Suprapubic skin (tissue), 4 donors: ENCODE measurements around the gene FMN1. TPM values are rescaled to one million over a fixed set of nuclear protein-coding genes. Genes with fewer than 3 reads are reported as not detected.

Experiments
- DNase-seq, 2 donors: peaks; one replicate each; pipeline ENCODE4 v3.0.0-alpha.2; 2019; ENCODE audit warnings: low spot score in 2 of 2
- H3K27ac ChIP-seq: fragments of 200-600 bp; sonication (generic); one replicate; pipeline ENCODE4 v1.5.1; 2019
- H3K27me3 ChIP-seq: fragments of 200-600 bp; sonication (generic); one replicate; pipeline ENCODE4 v1.5.1; 2019
- H3K36me3 ChIP-seq: fragments of 200-600 bp; sonication (generic); one replicate; pipeline ENCODE4 v1.5.1; 2019
- H3K4me1 ChIP-seq: fragments of 200-600 bp; sonication (generic); one replicate; pipeline ENCODE4 v1.5.1; 2019
- H3K4me3 ChIP-seq: fragments of 200-600 bp; sonication (generic); one replicate; pipeline ENCODE4 v1.5.1; 2019; ENCODE audit warnings: mild to moderate bottlenecking
- H3K9me3 ChIP-seq: fragments of 200-600 bp; sonication (generic); one replicate; pipeline ENCODE4 v1.5.1; 2019
- EP300 ChIP-seq: sonication (generic); formaldehyde crosslinking; IDR thresholded peaks from one replicate; pipeline ENCODE4 v1.6.1; 2017; ENCODE audit warnings: antibody characterized with exemption
- POLR2A ChIP-seq, 2 donors: fragments of 450-650 bp; IDR thresholded peaks; one replicate each; pipeline ENCODE4 v1.6.1; 2017; ENCODE audit warnings: antibody characterized with exemption in 2 of 2, mild to moderate bottlenecking in 2 of 2, moderate library complexity in 2 of 2
- POLR2AphosphoS5 ChIP-seq, 3 donors: sonication (generic); formaldehyde crosslinking; IDR thresholded peaks; one replicate each; pipeline ENCODE4 v1.6.1; 2017; ENCODE audit warnings: antibody characterized with exemption in 3 of 3
- WGBS: methylation state at CpG from one replicate; pipeline ENCODE4 v1.1.5; 2018; 5-methylcytosine and 5-hydroxymethylcytosine counted together
- total RNA-seq, 4 donors: library from RNA; depleted of rRNA; stranded (reverse); fragments of >200 nt; gene quantifications; one replicate each; pipeline ENCODE4 v1.1.0, GENCODE V29; 2016
- TF ChIP-seq, protein P1 (sequence below), 2 donors: fragments of 200-600 bp in 1 of 2; fragments of 450-650 bp in 1 of 2; sonication (generic) in 1 of 2; IDR thresholded peaks; one replicate each; pipeline ENCODE4 v1.5.1; 2016 to 2019; ENCODE audit warnings: antibody characterized with exemption in 2 of 2, mild to moderate bottlenecking in 1 of 2, moderate library complexity in 1 of 2

FMN1 gene
- total RNA-seq, 4 donors from 2014 or later, result 19.8 to 47.3 (median 33.1) TPM

DNA sequence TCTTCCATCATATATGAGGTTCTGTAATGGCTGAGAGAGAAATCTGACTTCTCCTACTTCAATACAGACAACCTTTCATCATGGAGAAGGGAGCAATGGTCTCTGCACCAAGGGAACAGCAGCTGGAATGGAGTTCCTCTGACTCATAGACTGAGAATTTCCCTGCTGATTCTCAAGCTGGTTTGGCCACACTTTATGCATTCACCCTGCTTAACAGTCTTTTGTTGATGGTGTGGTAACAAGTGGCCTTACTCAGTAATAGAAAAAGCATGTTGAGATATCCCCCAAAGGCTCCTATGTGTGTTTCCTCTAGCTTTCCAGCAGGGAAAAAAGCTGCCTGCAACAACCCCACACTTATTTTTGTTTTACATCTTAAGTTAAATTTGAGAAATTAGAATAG, 338.6 kb downstream of the FMN1 start:
- no peak overlapping the region for H3K27ac ChIP-seq
- H3K9me3 ChIP-seq, result no peaks in the 10 kb centered on the region

DNA sequence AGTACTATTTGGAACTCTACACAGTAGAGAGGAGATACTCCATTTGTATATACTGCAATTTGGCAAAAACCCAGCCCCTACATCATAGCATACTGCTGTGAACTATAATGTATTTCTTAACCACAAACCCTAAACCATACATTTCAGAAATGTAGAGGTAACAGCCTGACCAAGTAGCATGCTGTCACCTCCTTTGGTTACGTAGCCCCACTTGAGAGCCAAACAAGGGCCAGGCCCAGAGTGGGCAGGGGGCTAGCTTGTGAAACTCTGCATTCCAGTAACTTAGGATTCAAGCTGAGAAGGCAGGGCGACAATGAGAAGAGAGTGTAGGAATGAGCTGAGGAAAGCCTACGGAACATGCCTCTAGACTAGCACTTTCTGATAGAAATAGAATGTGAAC, 340.9 kb downstream of the FMN1 start:
- 96% methylated on average over 3 of the region's 3 CpGs for WGBS
- TF ChIP-seq EP300, result no peak
- TF ChIP-seq, protein P1, sequence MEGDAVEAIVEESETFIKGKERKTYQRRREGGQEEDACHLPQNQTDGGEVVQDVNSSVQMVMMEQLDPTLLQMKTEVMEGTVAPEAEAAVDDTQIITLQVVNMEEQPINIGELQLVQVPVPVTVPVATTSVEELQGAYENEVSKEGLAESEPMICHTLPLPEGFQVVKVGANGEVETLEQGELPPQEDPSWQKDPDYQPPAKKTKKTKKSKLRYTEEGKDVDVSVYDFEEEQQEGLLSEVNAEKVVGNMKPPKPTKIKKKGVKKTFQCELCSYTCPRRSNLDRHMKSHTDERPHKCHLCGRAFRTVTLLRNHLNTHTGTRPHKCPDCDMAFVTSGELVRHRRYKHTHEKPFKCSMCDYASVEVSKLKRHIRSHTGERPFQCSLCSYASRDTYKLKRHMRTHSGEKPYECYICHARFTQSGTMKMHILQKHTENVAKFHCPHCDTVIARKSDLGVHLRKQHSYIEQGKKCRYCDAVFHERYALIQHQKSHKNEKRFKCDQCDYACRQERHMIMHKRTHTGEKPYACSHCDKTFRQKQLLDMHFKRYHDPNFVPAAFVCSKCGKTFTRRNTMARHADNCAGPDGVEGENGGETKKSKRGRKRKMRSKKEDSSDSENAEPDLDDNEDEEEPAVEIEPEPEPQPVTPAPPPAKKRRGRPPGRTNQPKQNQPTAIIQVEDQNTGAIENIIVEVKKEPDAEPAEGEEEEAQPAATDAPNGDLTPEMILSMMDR (IDR thresholded peaks at IDR 0.05), result no peak
- TF ChIP-seq POLR2A (IDR thresholded peaks at IDR 0.05), result no peak
- TF ChIP-seq POLR2AphosphoS5 (IDR thresholded peaks at IDR 0.05), result no peak
- no peaks in the 10 kb centered on the region for H3K9me3 ChIP-seq
- DNase-seq, result no peak
- no peaks in the 10 kb centered on the region for H3K4me1 ChIP-seq
- no peak overlapping the region for H3K27ac ChIP-seq
- no peaks in the 10 kb centered on the region for H3K27me3 ChIP-seq
- H3K36me3 ChIP-seq, result no peaks in the 10 kb centered on the region
- no peak overlapping the region for H3K4me3 ChIP-seq

More for the DNA sequence above, 338.6 kb downstream of the FMN1 start:
- Histone ChIP-seq H3K36me3 (no peaks in the 10 kb centered on the region), H3K4me3 (no peak overlapping the region), H3K27me3 (no peaks in the 10 kb centered on the region), H3K4me1 (no peaks in the 10 kb centered on the region)
- no peak for DNase-seq
- TF ChIP-seq POLR2AphosphoS5 (IDR thresholded peaks at IDR 0.05), result no peak
- TF ChIP-seq EP300, result no peak
- TF ChIP-seq, protein P1 (IDR thresholded peaks at IDR 0.05), result no peak
- TF ChIP-seq POLR2A (IDR thresholded peaks at IDR 0.05), result no peak

DNA sequence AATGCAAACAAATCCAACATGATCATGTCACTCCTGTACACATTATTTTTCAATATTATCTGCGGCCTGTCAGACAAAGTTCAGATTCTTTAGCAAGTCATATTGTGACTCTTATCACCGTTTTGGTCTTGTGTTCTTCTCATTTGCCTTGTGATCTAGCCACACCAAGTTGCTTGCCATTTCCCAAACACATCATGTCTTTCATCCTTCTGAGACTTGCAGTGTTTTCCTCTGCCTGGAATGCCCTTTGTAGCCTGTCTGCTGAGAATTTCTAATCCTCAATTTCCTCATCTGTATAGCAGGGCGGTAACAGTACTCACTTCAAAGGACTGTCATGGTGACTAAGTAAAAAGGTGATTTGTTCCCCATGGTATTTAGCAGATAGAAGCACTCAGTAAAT, 341.7 kb downstream of the FMN1 start:
- H3K27me3 ChIP-seq, result no peaks in the 10 kb centered on the region
- DNase-seq, result no peak
- TF ChIP-seq EP300 (no peak), POLR2A (IDR thresholded peaks at IDR 0.05) (no peak), POLR2AphosphoS5 (IDR thresholded peaks at IDR 0.05) (no peak)
- TF ChIP-seq, protein P1 (IDR thresholded peaks at IDR 0.05), result no peak
- 89% methylated on average over 3 of the region's 3 CpGs for WGBS
- H3K9me3 ChIP-seq, result no peaks in the 10 kb centered on the region
- no peaks in the 10 kb centered on the region for H3K4me1 ChIP-seq
- H3K4me3 ChIP-seq, result no peak overlapping the region
- H3K27ac ChIP-seq, result no peak overlapping the region
- H3K36me3 ChIP-seq, result no peaks in the 10 kb centered on the region

DNA sequence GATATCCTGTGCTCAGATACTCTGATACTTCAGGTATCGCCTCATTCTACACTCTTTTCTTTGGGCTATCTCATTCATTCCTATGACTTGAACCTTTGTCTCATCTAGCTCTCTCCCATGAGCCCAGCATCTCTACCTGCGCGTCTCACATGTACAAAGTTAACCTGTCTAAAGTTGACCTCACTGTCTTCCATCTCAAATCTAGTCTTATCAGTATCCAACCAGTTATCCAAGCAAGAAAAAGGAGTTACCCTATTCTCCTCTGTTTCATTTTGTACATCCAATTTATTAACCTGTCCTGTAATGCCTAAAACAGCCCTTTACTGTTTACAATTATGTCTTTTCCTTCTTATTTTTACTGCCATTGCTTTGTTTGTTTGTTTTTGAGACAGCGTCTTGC, 342.5 kb downstream of the FMN1 start:
- WGBS, result 99% methylated on average over 4 of the region's 4 CpGs
- Histone ChIP-seq H3K27ac (no peak overlapping the region), H3K36me3 (no peaks in the 10 kb centered on the region), H3K4me1 (no peaks in the 10 kb centered on the region), H3K27me3 (no peaks in the 10 kb centered on the region), H3K4me3 (no peak overlapping the region), H3K9me3 (no peaks in the 10 kb centered on the region)
- TF ChIP-seq POLR2AphosphoS5 (IDR thresholded peaks at IDR 0.05) (no peak), POLR2A (IDR thresholded peaks at IDR 0.05) (no peak), EP300 (no peak)
- TF ChIP-seq, protein P1 (IDR thresholded peaks at IDR 0.05), result no peak
- no peak for DNase-seq

- no peaks in the 10 kb centered on the region for H3K9me3 ChIP-seq
- H3K4me3 ChIP-seq, result no peak overlapping the region
- no peak overlapping the region for H3K27ac ChIP-seq
- no peak for TF ChIP-seq POLR2AphosphoS5 (IDR thresholded peaks at IDR 0.05)
- TF ChIP-seq, protein P1 (IDR thresholded peaks at IDR 0.05), result no peak
- no peak for TF ChIP-seq EP300
- TF ChIP-seq POLR2A (IDR thresholded peaks at IDR 0.05), result no peak
- 79% methylated on average over 5 of the region's 5 CpGs for WGBS
- H3K4me1 ChIP-seq, result no peaks in the 10 kb centered on the region
- DNase-seq, result no peak
- no peaks in the 10 kb centered on the region for H3K36me3 ChIP-seq
- no peaks in the 10 kb centered on the region for H3K27me3 ChIP-seq
Measured at GRCh38 chr15:32851572-32851971, 342.9 kb downstream of the FMN1 start.
